GM06990 (cell line): ENCODE measurements around the gene PRELID1.

Experiments
- DNase-seq: peaks from one replicate; pipeline ENCODE4 v3.0.0-alpha.2; 2011; ENCODE audit not compliant: insufficient read length; ENCODE audit errors: extremely low read depth
- H3K27me3 ChIP-seq: replicated peaks from 2 replicates; pipeline ENCODE4 v1.6.0; 2011; ENCODE audit warnings: low read length; ENCODE audit not compliant: control insufficient read depth, insufficient read depth
- H3K36me3 ChIP-seq: 2 replicates; pipeline ENCODE4 v1.5.1; 2011; ENCODE audit warnings: low read length; ENCODE audit not compliant: control insufficient read depth, insufficient read depth
- H3K4me3 ChIP-seq: replicated peaks from 2 replicates; pipeline ENCODE4 v1.5.1; 2011; ENCODE audit warnings: low read depth, mild to moderate bottlenecking, control low read depth, low read length
- TF ChIP-seq, protein P1 (sequence below): IDR thresholded peaks from 2 replicates; pipeline ENCODE4 v1.5.1; 2011; ENCODE audit warnings: low read length, control low read depth, mild to moderate bottlenecking, inconsistent platforms; ENCODE audit not compliant: insufficient read depth, poor library complexity, severe bottlenecking

PRELID1 gene

GRCh38 chr5:177265395-177265794 is 38.2 kb upstream of the PRELID1 start:
- H3K27me3 ChIP-seq: no peaks in the 10 kb centered on the region
- DNase-seq: no peak
- no peak overlapping the region for H3K4me3 ChIP-seq
- H3K36me3 ChIP-seq: peaks cover 12% of the 10 kb centered on the region
- TF ChIP-seq, protein P1, sequence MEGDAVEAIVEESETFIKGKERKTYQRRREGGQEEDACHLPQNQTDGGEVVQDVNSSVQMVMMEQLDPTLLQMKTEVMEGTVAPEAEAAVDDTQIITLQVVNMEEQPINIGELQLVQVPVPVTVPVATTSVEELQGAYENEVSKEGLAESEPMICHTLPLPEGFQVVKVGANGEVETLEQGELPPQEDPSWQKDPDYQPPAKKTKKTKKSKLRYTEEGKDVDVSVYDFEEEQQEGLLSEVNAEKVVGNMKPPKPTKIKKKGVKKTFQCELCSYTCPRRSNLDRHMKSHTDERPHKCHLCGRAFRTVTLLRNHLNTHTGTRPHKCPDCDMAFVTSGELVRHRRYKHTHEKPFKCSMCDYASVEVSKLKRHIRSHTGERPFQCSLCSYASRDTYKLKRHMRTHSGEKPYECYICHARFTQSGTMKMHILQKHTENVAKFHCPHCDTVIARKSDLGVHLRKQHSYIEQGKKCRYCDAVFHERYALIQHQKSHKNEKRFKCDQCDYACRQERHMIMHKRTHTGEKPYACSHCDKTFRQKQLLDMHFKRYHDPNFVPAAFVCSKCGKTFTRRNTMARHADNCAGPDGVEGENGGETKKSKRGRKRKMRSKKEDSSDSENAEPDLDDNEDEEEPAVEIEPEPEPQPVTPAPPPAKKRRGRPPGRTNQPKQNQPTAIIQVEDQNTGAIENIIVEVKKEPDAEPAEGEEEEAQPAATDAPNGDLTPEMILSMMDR: no peak

- DNase-seq: no peak
- H3K4me3 ChIP-seq: no peak overlapping the region
- H3K27me3 ChIP-seq: no peaks in the 10 kb centered on the region
- TF ChIP-seq, protein P1: no peak
- peaks cover 16% of the 10 kb centered on the region for H3K36me3 ChIP-seq
Measured at GRCh38 chr5:177269232-177269895, 34.2 kb upstream of the PRELID1 start.

- Histone ChIP-seq H3K36me3 (peaks cover 16% of the 10 kb centered on the region), H3K4me3 (no peak overlapping the region), H3K27me3 (no peaks in the 10 kb centered on the region)
- DNase-seq: no peak
- TF ChIP-seq, protein P1: no peak
Measured at GRCh38 chr5:177269976-177270375, 33.6 kb upstream of the PRELID1 start.

- DNase-seq: no peak
- no peak overlapping the region for H3K4me3 ChIP-seq
- TF ChIP-seq, protein P1: no peak
- no peaks in the 10 kb centered on the region for H3K27me3 ChIP-seq
- peaks cover 16% of the 10 kb centered on the region for H3K36me3 ChIP-seq
Measured at GRCh38 chr5:177270653-177271052, 32.9 kb upstream of the PRELID1 start.

DNA sequence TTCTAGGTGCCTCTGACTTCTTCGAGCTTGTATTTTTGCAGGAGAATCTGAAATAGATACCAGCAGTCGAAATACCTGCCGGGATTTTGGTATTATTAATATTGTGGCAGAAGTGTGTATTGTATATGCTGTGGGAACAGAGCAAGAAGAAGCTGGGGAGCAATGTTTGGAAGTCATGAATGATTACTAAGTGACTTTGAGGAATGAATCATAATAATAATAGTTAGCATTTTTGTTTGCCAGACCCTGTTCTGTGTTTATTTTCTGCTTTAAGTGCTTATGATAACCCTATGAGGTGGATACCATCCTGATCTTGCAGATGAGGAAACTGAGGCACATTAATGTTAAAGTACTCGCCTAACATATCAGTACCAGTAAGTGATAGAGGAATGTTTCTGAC is 32.5 kb upstream of the PRELID1 start:
- H3K4me3 ChIP-seq: no peak overlapping the region
- H3K36me3 ChIP-seq: peaks cover 15% of the 10 kb centered on the region
- DNase-seq: no peak
- no peaks in the 10 kb centered on the region for H3K27me3 ChIP-seq
- TF ChIP-seq, protein P1: no peak

DNA sequence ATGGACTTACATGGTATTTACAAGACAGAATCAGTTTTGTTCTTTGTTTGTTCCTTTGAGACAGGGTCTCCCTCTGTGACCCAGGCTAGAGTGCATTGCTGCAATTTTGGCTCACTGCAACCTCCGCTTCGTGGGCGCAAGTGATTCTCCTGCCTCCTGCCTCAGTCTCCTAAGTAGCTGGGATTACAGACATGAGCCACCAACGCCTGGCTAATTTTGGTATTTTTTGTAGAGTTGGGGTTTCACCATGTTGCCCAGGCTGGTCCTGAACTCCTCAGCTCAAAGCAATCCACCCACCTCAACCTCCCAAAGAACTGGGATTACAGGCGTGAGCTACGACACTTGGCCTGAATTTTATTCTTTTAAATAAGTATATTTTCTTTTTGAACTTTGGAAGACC is 27.7 kb upstream of the PRELID1 start:
- no peak overlapping the region for H3K4me3 ChIP-seq
- TF ChIP-seq, protein P1: no peak
- DNase-seq: no peak
- H3K36me3 ChIP-seq: peaks cover 10% of the 10 kb centered on the region
- no peaks in the 10 kb centered on the region for H3K27me3 ChIP-seq
